HT-29 (cell line): ENCODE measurements around the gene NME8. TPM values are rescaled to one million over a fixed set of nuclear protein-coding genes. Genes with fewer than 3 reads are reported as not detected.

Experiments
- DNase-seq: peaks from one replicate; pipeline ENCODE4 v3.0.0-alpha.2; 2015; ENCODE audit warnings: low spot score
- total RNA-seq: library from RNA; depleted of rRNA; stranded (reverse); fragments of >200 nt; shearing (Covaris generic); gene quantifications from 2 replicates; pipeline ENCODE4 v1.2.3, GENCODE V29; 2014; rRNA removed

The NME8 gene
- total RNA-seq, 1 experiment from 2014 or later: not detected

- DNase-seq: no peak
These were observed 84.7 kb downstream of the NME8 start for GRCh38 chr7:37933018-37933566.

GRCh38 chr7:37942934-37943610 is 94.7 kb downstream of the NME8 start:
- DNase-seq: peak; percentile 33

GRCh38 chr7:37943905-37944736 is 95.7 kb downstream of the NME8 start:
- no peak for DNase-seq

- DNase-seq: no peak
These were observed 96.3 kb downstream of the NME8 start for GRCh38 chr7:37944737-37945054.

- DNase-seq: no peak
These were observed 96.9 kb downstream of the NME8 start for GRCh38 chr7:37945336-37945735.

GRCh38 chr7:37947138-37947940 is 98.9 kb downstream of the NME8 start:
- DNase-seq: no peak

GRCh38 chr7:37947941-37948210 is 99.5 kb downstream of the NME8 start:
- DNase-seq: no peak

Other genes with a start within 250 kb of the NME8 start
- not detected in 2 replicates for gene GPR141, start 164.8 kb upstream of the NME8 start, total RNA-seq
- not detected in 2 replicates for gene SFRP4, start 68.2 kb downstream of the NME8 start, total RNA-seq
- gene EPDR1, start 72.0 kb downstream of the NME8 start, total RNA-seq: not detected in 2 replicates